H1 (cell line): ENCODE results near the gene ZNF121. TPM values are rescaled to one million over a fixed set of nuclear protein-coding genes. Genes with fewer than 3 reads are reported as not detected.
A peak's percentile ranks its signal among the peaks of the same experiment; 100 is the strongest.

Experiments used
- CTCF ChIA-PET: fragments of 300-600 bp; sonication (Branson Sonifier 250); formaldehyde crosslinking; loops from one replicate; lab custom pipeline; 2021; ENCODE audit not compliant: partially characterized antibody; lab: Charles Lee
- POLR2A ChIA-PET: fragments of 300-600 bp; sonication (Branson Sonifier 250); formaldehyde crosslinking; loops from one replicate; lab custom pipeline; 2021; ENCODE audit warnings: inconsistent platforms; ENCODE audit not compliant: partially characterized antibody; lab: Charles Lee
- DNase-seq, 2 experiments: peaks; one replicate each; pipeline versions ENCODE4 v3.0.0 to v3.0.0-alpha.2; 2010 to 2022; ENCODE audit warnings: low spot score in 2 of 2, low read depth in 1 of 2, mixed read lengths in 1 of 2
- FAIRE-seq: peaks from 2 replicates; lab custom pipeline; 2011; peaks lifted over from hg19 to GRCh38; lab: Jason Lieb, UNC
- H2AFZ ChIP-seq: 2 replicates; pipeline ENCODE4 v1.8.1; 2012; ENCODE audit warnings: low read length, inconsistent platforms
- H2AK5ac ChIP-seq: 2 replicates; pipeline ENCODE4 v1.6.1; 2013; ENCODE audit warnings: low read depth, low read length
- H2BK120ac ChIP-seq: replicated peaks from 2 replicates; pipeline ENCODE3; 2013; ENCODE audit warnings: low read depth, low read length, inconsistent platforms
- H2BK12ac ChIP-seq: 2 replicates; pipeline ENCODE4 v1.6.1; 2013; ENCODE audit warnings: low read depth, low read length
- H2BK15ac ChIP-seq: 2 replicates; pipeline ENCODE4 v1.6.1; 2013; ENCODE audit warnings: low read length
- H2BK20ac ChIP-seq: 2 replicates; pipeline ENCODE4 v1.6.1; 2013; ENCODE audit warnings: low read length
- H2BK5ac ChIP-seq: 2 replicates; pipeline ENCODE4 v1.6.1; 2013; ENCODE audit warnings: low read depth, low read length
- H3K14ac ChIP-seq: 2 replicates; pipeline ENCODE4 v1.6.1; 2013; ENCODE audit warnings: inconsistent platforms; ENCODE audit not compliant: insufficient read length
- H3K18ac ChIP-seq: 2 replicates; pipeline ENCODE4 v1.6.1; 2013; ENCODE audit warnings: low read length; ENCODE audit errors: extremely low read depth
- H3K23ac ChIP-seq: 2 replicates; pipeline ENCODE4 v1.6.1; 2013; ENCODE audit warnings: inconsistent platforms; ENCODE audit not compliant: insufficient read length
- H3K23me2 ChIP-seq: 2 replicates; pipeline ENCODE4 v1.6.1; 2013; ENCODE audit warnings: low read depth, low read length
- H3K27ac ChIP-seq: 2 replicates; pipeline ENCODE4 v1.6.1; 2011; ENCODE audit warnings: low read depth, low read length, inconsistent platforms
- H3K27me3 ChIP-seq, 4 experiments: replicated peaks in 1 of 4; 1 replicate in 1 of 4; 2 replicates in 3 of 4; pipeline versions ENCODE4 v1.6.1 to v1.8.1; 2011 to 2013; ENCODE audit warnings: low read length in 3 of 4, mild to moderate bottlenecking in 3 of 4, inconsistent platforms in 2 of 4, mixed read lengths in 2 of 4, moderate library complexity in 1 of 4; ENCODE audit not compliant: control insufficient read depth in 3 of 4, insufficient read depth in 3 of 4; ENCODE audit errors: extremely low read depth in 1 of 4
- H3K36me3 ChIP-seq, 4 experiments: 2 replicates each; pipeline versions ENCODE4 v1.6.1 to v1.8.1; 2011 to 2013; ENCODE audit warnings: mild to moderate bottlenecking in 4 of 4, low read length in 3 of 4, moderate library complexity in 2 of 4, control low read depth in 1 of 4, inconsistent platforms in 1 of 4; ENCODE audit not compliant: insufficient read depth in 4 of 4, control insufficient read depth in 2 of 4
- H3K4ac ChIP-seq: replicated peaks from 2 replicates; pipeline ENCODE3; 2013; ENCODE audit warnings: low read length, low read depth, mixed read lengths, inconsistent platforms; ENCODE audit not compliant: insufficient read length
- H3K4me1 ChIP-seq, 4 experiments: replicated peaks in 1 of 4; 1 replicate in 1 of 4; 2 replicates in 3 of 4; pipeline versions ENCODE4 v1.6.1 to v1.8.1; 2011 to 2013; ENCODE audit warnings: low read length in 3 of 4, inconsistent platforms in 2 of 4, mixed read lengths in 1 of 4; ENCODE audit not compliant: insufficient read depth in 4 of 4, control insufficient read depth in 3 of 4
- H3K4me2 ChIP-seq, 2 experiments: 2 replicates each; pipeline versions ENCODE4 v1.6.1 to v1.8.1; 2011 to 2013; ENCODE audit warnings: low read depth in 2 of 2, low read length in 2 of 2, control low read depth in 1 of 2, inconsistent platforms in 1 of 2, mild to moderate bottlenecking in 1 of 2; ENCODE audit not compliant: insufficient read depth in 1 of 2
- H3K4me3 ChIP-seq, 4 experiments: fragments of 200-600, 300-600 bp in 1 of 4; sonication (generic), shearing (Covaris generic), sonication (Bioruptor Twin) in 1 of 4; 2 replicates each; pipeline versions ENCODE4 v1.5.1 to v1.8.1; 2011 to 2016; ENCODE audit warnings: low read length in 4 of 4, low read depth in 3 of 4, control low read depth in 2 of 4, inconsistent platforms in 2 of 4, mild to moderate bottlenecking in 2 of 4, mixed read lengths in 1 of 4, moderate library complexity in 1 of 4; ENCODE audit not compliant: insufficient read depth in 2 of 4; ENCODE audit errors: extremely low read depth in 1 of 4
- H3K56ac ChIP-seq: replicated peaks from 2 replicates; pipeline ENCODE3; 2013; ENCODE audit warnings: low read depth, mild to moderate bottlenecking, mixed read lengths, low read length, inconsistent platforms; ENCODE audit not compliant: insufficient read length
- H3K79me1 ChIP-seq: 2 replicates; pipeline ENCODE4 v1.6.1; 2013; ENCODE audit warnings: low read depth, low read length, control low read depth
- H3K79me2 ChIP-seq, 2 experiments: 2 replicates each; pipeline versions ENCODE4 v1.6.1 to v1.8.1; 2012 to 2013; ENCODE audit warnings: low read length in 2 of 2, mild to moderate bottlenecking in 2 of 2, inconsistent platforms in 1 of 2; ENCODE audit not compliant: insufficient read depth in 2 of 2, control insufficient read depth in 1 of 2
- H3K9ac ChIP-seq, 4 experiments: replicated peaks in 1 of 4; 1 replicate in 1 of 4; 2 replicates in 3 of 4; pipeline versions ENCODE4 v1.6.1 to v1.8.1; 2011 to 2013; ENCODE audit warnings: low read depth in 3 of 4, low read length in 3 of 4, control low read depth in 2 of 4, mild to moderate bottlenecking in 2 of 4, moderate library complexity in 2 of 4, inconsistent platforms in 1 of 4; ENCODE audit errors: extremely low read depth in 1 of 4
- H3K9me3 ChIP-seq, 2 experiments: 2 replicates each; pipeline versions ENCODE4 v1.6.1 to v1.8.1; 2012 to 2013; ENCODE audit warnings: mild to moderate bottlenecking in 2 of 2, moderate library complexity in 2 of 2, control low read depth in 1 of 2, inconsistent platforms in 1 of 2, low read depth in 1 of 2, low read length in 1 of 2, mixed read lengths in 1 of 2; ENCODE audit not compliant: insufficient read depth in 2 of 2
- H4K20me1 ChIP-seq, 2 experiments: replicated peaks in 1 of 2; 2 replicates each; pipeline versions ENCODE3 to v1.8.1; 2011 to 2013; ENCODE audit warnings: inconsistent platforms in 2 of 2, low read length in 2 of 2, mild to moderate bottlenecking in 1 of 2; ENCODE audit not compliant: insufficient read depth in 2 of 2, control insufficient read depth in 1 of 2
- H4K5ac ChIP-seq: 2 replicates; pipeline ENCODE4 v1.6.1; 2013; ENCODE audit warnings: low read length, low read depth, mixed read lengths, inconsistent platforms; ENCODE audit not compliant: insufficient read length
- H4K8ac ChIP-seq: 2 replicates; pipeline ENCODE4 v1.8.0; 2013; ENCODE audit warnings: mild to moderate bottlenecking, moderate library complexity, low read length, inconsistent platforms; ENCODE audit not compliant: insufficient read depth; ENCODE audit errors: extremely low read depth
- H4K91ac ChIP-seq: replicated peaks from 2 replicates; pipeline ENCODE3; 2013; ENCODE audit warnings: low read length, mixed read lengths, inconsistent platforms; ENCODE audit not compliant: insufficient read length
- BACH1 ChIP-seq: IDR thresholded peaks from 2 replicates; pipeline ENCODE4 v1.6.1; 2012; ENCODE audit warnings: low read length, improper control_type of control experiment
- CHD2 ChIP-seq: IDR thresholded peaks from 2 replicates; pipeline ENCODE4 v1.6.1; 2012; ENCODE audit warnings: low read length, improper control_type of control experiment
- POLR2A ChIP-seq, 2 experiments: IDR thresholded peaks; 1 replicate in 1 of 2; 2 replicates in 1 of 2; pipeline ENCODE4 v1.6.1; 2011; ENCODE audit warnings: low read depth in 2 of 2, low read length in 2 of 2, mild to moderate bottlenecking in 2 of 2; ENCODE audit errors: control extremely low read depth in 1 of 2
- POLR2AphosphoS5 ChIP-seq: IDR thresholded peaks from 2 replicates; pipeline ENCODE4 v1.6.1; 2011; ENCODE audit warnings: low read depth, low read length
- WGBS, 2 experiments: shearing (Covaris generic) in 1 of 2; methylation state at CpG; one replicate each; pipeline versions ENCODE4 v1.1.6 to v1.1.7; 2013 to 2015; ENCODE audit warnings: low lambda C conversion rate in 2 of 2, mixed read lengths in 2 of 2, inconsistent platforms in 1 of 2, low coverage in 1 of 2, missing lambda C conversion rate in 1 of 2; ENCODE audit not compliant: insufficient replicate concordance in 2 of 2, insufficient coverage in 1 of 2, insufficient read length in 1 of 2; ENCODE audit errors: extremely low coverage in 1 of 2, missing lambda C conversion rate in 1 of 2; 5-methylcytosine and 5-hydroxymethylcytosine counted together
- polyA plus RNA-seq, 7 experiments: library from polyadenylated mRNA; depleted of rRNA in 3 of 7; stranded (reverse) in 5 of 7; unstranded in 2 of 7; fragments of >200 nt in 5 of 7; fragments of 200-250 nt in 2 of 7; gene quantifications; 1 replicate in 5 of 7; 2 replicates in 1 of 7; 4 replicates in 1 of 7; pipeline versions ENCODE4 v1.2.1 to v1.2.3, GENCODE V29; 2011 to 2013; ENCODE audit warnings: missing spikeins in 2 of 7, mixed read lengths in 2 of 7
- total RNA-seq: library from RNA; stranded (reverse); fragmentation: NEBNext Ultra II Directional; extraction: Animal tissue kit (Norgen Biotek cat#: 25700); gene quantifications from 2 replicates; pipeline ENCODE4 v1.2.1, GENCODE V29; 2021

The ZNF121 gene
- total and polyA plus RNA-seq, 2 of the 8 experiments (the other 6 are each of a cell fraction or from before 2014, with no cell fraction given) = 22.2 to 220 TPM

- H3K4me2 ChIP-seq = no peak overlapping the region
- H2BK20ac ChIP-seq = no peak overlapping the region
- ChIA-PET CTCF (interaction anchor here (0.9 to 1.4 kb wide), 2 partner anchors 13 to 16 kb away, joined by 3 read pairs; partner anchors contain the start of gene ZNF561), POLR2A (interaction anchor here (1.2 to 2.8 kb wide), 6 partner anchors 9 to 27 kb away, joined by 3 to 15 read pairs (median 7); no protein-coding TSS in a partner anchor)
- no peak overlapping the region for H2BK15ac ChIP-seq
- no peak overlapping the region for H3K56ac ChIP-seq
- no peak overlapping the region for H3K18ac ChIP-seq
- H2BK5ac ChIP-seq = no peak overlapping the region
- no peak overlapping the region for H2BK12ac ChIP-seq
- H3K4me3 ChIP-seq = no peak overlapping the region
- no peak overlapping the region for H3K4ac ChIP-seq
- no peak overlapping the region for H2BK120ac ChIP-seq
- H3K27me3 ChIP-seq = no peaks in the 10 kb centered on the region; a peak in 1 of 7 replicates
- peaks cover 34 to 60% (median 51%) of the 10 kb centered on the region in 4 experiments for H3K36me3 ChIP-seq
- H4K5ac ChIP-seq = no peak overlapping the region
- H3K79me1 ChIP-seq = no peaks in the 10 kb centered on the region
- no peak for DNase-seq
- H4K8ac ChIP-seq = no peak overlapping the region
- no peak overlapping the region for H3K23ac ChIP-seq
- H3K27ac ChIP-seq = no peak overlapping the region
- no peak for FAIRE-seq
- H2AK5ac ChIP-seq = no peak overlapping the region
- H3K9ac ChIP-seq = no peak overlapping the region
- H2AFZ ChIP-seq = no peak overlapping the region
- H4K20me1 ChIP-seq = no peaks in the 10 kb centered on the region
- peaks cover 26 to 28% of the 10 kb centered on the region in 2 experiments for H3K9me3 ChIP-seq
- TF ChIP-seq BACH1 (no peak), POLR2A (IDR thresholded peaks at IDR 0.05; ENCODE audit: control extremely low read depth in 1 of 2, low read depth in 2 of 2, low read length in 2 of 2) (peak in 1 of 2 experiments; percentile 32; a peak in 1 of 3 replicates), POLR2AphosphoS5 (peak; percentile 39), CHD2 (no peak)
- no peak overlapping the region for H3K14ac ChIP-seq
- no peaks in the 10 kb centered on the region for H3K4me1 ChIP-seq
- WGBS, 2 experiments = 91% methylated on average over 5 of the region's 5 CpGs; no CpG with 5 or more reads in 1 of the 2 experiments
- H3K23me2 ChIP-seq = no peaks in the 10 kb centered on the region
- H3K79me2 ChIP-seq = no peaks in the 10 kb centered on the region
- no peak overlapping the region for H4K91ac ChIP-seq
Observed at GRCh38 chr19:9608912-9609311, 24.6 kb upstream of the ZNF121 start.
